ENCODE measurements around the gene PPP1R26. TPM values are rescaled to one million over a fixed set of nuclear protein-coding genes. Genes with fewer than 3 reads are reported as not detected.

The PPP1R26 gene
- total and polyA plus RNA-seq, 2 experiments from 2014 or later, result 15.0 to 15.6 TPM

GRCh38 chr9:135464181-135464580 lies 15.4 kb upstream of the PPP1R26 start:
- H3K9me3 ChIP-seq (ENCODE audit: low read depth), result no peaks in the 10 kb centered on the region
- H3K4me3 ChIP-seq, result no peak overlapping the region
- no peak for DNase-seq (ENCODE audit: low spot score)
- no peaks in the 10 kb centered on the region for H3K36me3 ChIP-seq (replicated peaks; ENCODE audit: insufficient read depth, low read depth)
- H3K9me2 ChIP-seq (replicated peaks; ENCODE audit: insufficient read depth), result no peaks in the 10 kb centered on the region
- no peak overlapping the region for H3K4me2 ChIP-seq
- no peaks in the 10 kb centered on the region for H3K79me2 ChIP-seq
- no peaks in the 10 kb centered on the region for H3K27me3 ChIP-seq
- H2AFZ ChIP-seq, result no peak overlapping the region
- peaks cover 11% of the 10 kb centered on the region for H3K4me1 ChIP-seq (ENCODE audit: insufficient read depth)
- no peak overlapping the region for H3K27ac ChIP-seq
- no peak for TF ChIP-seq EZH2 (IDR thresholded peaks at IDR 0.05; ENCODE audit: borderline replicate concordance)
- no peak for TF ChIP-seq EZH2phosphoT487 (IDR thresholded peaks at IDR 0.05; ENCODE audit: low read depth, severe bottlenecking, unreplicated experiment)
- TF ChIP-seq, protein P1, sequence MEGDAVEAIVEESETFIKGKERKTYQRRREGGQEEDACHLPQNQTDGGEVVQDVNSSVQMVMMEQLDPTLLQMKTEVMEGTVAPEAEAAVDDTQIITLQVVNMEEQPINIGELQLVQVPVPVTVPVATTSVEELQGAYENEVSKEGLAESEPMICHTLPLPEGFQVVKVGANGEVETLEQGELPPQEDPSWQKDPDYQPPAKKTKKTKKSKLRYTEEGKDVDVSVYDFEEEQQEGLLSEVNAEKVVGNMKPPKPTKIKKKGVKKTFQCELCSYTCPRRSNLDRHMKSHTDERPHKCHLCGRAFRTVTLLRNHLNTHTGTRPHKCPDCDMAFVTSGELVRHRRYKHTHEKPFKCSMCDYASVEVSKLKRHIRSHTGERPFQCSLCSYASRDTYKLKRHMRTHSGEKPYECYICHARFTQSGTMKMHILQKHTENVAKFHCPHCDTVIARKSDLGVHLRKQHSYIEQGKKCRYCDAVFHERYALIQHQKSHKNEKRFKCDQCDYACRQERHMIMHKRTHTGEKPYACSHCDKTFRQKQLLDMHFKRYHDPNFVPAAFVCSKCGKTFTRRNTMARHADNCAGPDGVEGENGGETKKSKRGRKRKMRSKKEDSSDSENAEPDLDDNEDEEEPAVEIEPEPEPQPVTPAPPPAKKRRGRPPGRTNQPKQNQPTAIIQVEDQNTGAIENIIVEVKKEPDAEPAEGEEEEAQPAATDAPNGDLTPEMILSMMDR (IDR thresholded peaks at IDR 0.05; ENCODE audit: poor library complexity), result no peak
- H4K20me1 ChIP-seq (ENCODE audit: insufficient read depth, poor library complexity, severe bottlenecking), result no peaks in the 10 kb centered on the region
- 97% methylated on average over 7 of the region's 7 CpGs for WGBS (ENCODE audit: low lambda C conversion rate, missing lambda C conversion rate)

DNA sequence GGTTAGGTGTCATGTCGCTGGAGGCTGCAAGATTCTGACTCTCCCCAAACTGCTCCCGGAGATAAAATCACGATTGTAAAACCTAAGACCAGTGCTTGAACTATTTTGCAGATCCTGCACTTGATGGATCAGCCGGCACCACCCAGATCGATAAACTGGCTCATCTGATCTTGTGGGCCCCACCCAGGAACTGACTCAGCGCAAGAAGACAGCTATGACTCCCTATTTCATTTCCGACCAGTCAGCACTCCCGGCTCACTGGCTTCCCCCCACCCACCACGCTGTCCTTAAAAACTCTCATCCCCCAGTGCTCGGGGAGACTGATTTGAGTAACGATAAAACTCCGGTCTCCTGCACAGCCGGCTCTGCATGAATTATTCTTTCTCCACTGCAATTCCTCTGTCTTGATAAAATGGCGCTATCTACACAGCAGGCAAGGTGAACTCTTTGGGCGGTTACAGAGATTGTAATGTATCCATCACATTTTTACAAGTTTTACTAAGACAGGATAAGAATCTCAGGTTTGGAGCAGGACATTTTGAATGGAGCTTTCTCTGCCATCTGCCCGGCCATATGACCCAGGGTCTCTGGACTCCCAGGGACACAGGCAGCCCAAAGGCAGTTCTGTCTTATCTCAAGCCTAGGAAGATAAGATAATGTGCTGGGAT lies 10.6 kb upstream of the PPP1R26 start:
- peak overlapping the region; percentile 66 for H3K4me2 ChIP-seq
- no peak overlapping the region for H3K4me3 ChIP-seq
- no peak for TF ChIP-seq EZH2 (IDR thresholded peaks at IDR 0.05; ENCODE audit: borderline replicate concordance)
- TF ChIP-seq, protein P1 (IDR thresholded peaks at IDR 0.05; ENCODE audit: poor library complexity), result no peak
- 4% methylated on average over 16 of the region's 16 CpGs for WGBS (ENCODE audit: low lambda C conversion rate, missing lambda C conversion rate)
- H4K20me1 ChIP-seq (ENCODE audit: insufficient read depth, poor library complexity, severe bottlenecking), result no peaks in the 10 kb centered on the region
- peaks cover 11% of the 10 kb centered on the region for H3K4me1 ChIP-seq (ENCODE audit: insufficient read depth)
- H3K27me3 ChIP-seq, result no peaks in the 10 kb centered on the region
- H3K9me3 ChIP-seq (ENCODE audit: low read depth), result no peaks in the 10 kb centered on the region
- H3K27ac ChIP-seq, result peak overlapping the region; percentile 64
- peak overlapping the region; percentile 26 for H2AFZ ChIP-seq
- no peak for DNase-seq (ENCODE audit: low spot score)
- no peaks in the 10 kb centered on the region for H3K79me2 ChIP-seq
- no peaks in the 10 kb centered on the region for H3K36me3 ChIP-seq (replicated peaks; ENCODE audit: insufficient read depth, low read depth)
- no peaks in the 10 kb centered on the region for H3K9me2 ChIP-seq (replicated peaks; ENCODE audit: insufficient read depth)

- no peak overlapping the region for H3K4me2 ChIP-seq
- H4K20me1 ChIP-seq (ENCODE audit: insufficient read depth, poor library complexity, severe bottlenecking), result no peaks in the 10 kb centered on the region
- WGBS (ENCODE audit: low lambda C conversion rate, missing lambda C conversion rate), result 51% methylated on average over 23 of the region's 23 CpGs
- TF ChIP-seq, protein P1 (IDR thresholded peaks at IDR 0.05; ENCODE audit: poor library complexity), result no peak
- TF ChIP-seq EZH2phosphoT487 (IDR thresholded peaks at IDR 0.05; ENCODE audit: low read depth, severe bottlenecking, unreplicated experiment) (no peak), EZH2 (IDR thresholded peaks at IDR 0.05; ENCODE audit: borderline replicate concordance) (no peak)
- no peak overlapping the region for H3K27ac ChIP-seq
- H3K9me2 ChIP-seq (replicated peaks; ENCODE audit: insufficient read depth), result no peaks in the 10 kb centered on the region
- no peak overlapping the region for H2AFZ ChIP-seq
- no peaks in the 10 kb centered on the region for H3K27me3 ChIP-seq
- no peaks in the 10 kb centered on the region for H3K36me3 ChIP-seq (replicated peaks; ENCODE audit: insufficient read depth, low read depth)
- H3K4me3 ChIP-seq, result no peak overlapping the region
- no peaks in the 10 kb centered on the region for H3K9me3 ChIP-seq (ENCODE audit: low read depth)
- peaks cover 11% of the 10 kb centered on the region for H3K4me1 ChIP-seq (ENCODE audit: insufficient read depth)
- DNase-seq (ENCODE audit: low spot score), result no peak
- H3K79me2 ChIP-seq, result peaks cover 4% of the 10 kb centered on the region
Observed at GRCh38 chr9:135471791-135472640, 7.6 kb upstream of the PPP1R26 start.

All from hepatocyte (in vitro differentiated cells).